ENCODE data around the gene CAPZB.

Gene CAPZB

DNA sequence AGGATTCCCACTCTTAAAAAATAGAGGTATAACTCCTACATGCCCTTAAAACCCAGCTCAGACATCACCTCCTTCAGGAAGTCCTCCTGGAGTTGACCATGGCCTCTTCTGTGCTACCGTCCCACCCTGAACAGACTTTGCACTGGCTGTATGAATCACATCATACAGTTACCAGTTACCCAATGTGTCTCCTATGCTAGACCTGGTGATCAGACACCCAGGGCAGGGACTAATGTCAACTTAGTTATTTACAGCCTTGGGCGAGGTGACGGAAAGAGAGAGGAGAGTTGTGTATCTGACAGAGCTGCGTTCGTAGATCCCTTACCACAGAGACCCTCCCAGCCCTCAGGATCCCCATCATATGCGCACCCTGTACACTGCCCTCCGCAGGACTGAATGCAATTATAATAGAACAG is 100.6 kb downstream of the CAPZB start:
- DNase-seq (ENCODE audit: low read depth), result no peak
- no peak overlapping the region for H3K4me3 ChIP-seq (ENCODE audit: low read depth, low read length)
- TF ChIP-seq, protein P1, sequence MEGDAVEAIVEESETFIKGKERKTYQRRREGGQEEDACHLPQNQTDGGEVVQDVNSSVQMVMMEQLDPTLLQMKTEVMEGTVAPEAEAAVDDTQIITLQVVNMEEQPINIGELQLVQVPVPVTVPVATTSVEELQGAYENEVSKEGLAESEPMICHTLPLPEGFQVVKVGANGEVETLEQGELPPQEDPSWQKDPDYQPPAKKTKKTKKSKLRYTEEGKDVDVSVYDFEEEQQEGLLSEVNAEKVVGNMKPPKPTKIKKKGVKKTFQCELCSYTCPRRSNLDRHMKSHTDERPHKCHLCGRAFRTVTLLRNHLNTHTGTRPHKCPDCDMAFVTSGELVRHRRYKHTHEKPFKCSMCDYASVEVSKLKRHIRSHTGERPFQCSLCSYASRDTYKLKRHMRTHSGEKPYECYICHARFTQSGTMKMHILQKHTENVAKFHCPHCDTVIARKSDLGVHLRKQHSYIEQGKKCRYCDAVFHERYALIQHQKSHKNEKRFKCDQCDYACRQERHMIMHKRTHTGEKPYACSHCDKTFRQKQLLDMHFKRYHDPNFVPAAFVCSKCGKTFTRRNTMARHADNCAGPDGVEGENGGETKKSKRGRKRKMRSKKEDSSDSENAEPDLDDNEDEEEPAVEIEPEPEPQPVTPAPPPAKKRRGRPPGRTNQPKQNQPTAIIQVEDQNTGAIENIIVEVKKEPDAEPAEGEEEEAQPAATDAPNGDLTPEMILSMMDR (IDR thresholded peaks at IDR 0.05; ENCODE audit: control insufficient read depth, extremely low read depth, insufficient read depth), result no peak

DNA sequence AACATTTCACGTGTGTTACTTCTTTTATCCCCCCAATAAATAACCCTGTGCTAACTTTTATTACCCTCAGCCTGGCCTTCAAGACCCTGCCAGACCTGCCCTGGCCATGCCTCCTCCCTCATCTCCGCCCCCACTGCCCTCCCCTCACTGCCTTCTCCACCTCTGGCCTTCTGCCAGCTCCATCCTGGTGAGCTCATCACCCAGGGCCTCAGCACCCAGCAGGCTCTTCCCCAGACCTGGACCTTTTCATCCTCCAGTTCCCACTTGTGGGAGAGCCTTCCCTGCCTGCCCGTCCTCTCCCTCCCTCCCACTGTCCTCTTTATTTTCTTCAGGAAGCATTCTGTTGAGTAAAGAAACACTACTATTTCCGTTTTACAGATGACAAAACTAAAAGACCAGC is 101.2 kb downstream of the CAPZB start:
- DNase-seq (ENCODE audit: low read depth), result no peak
- TF ChIP-seq, protein P1 (IDR thresholded peaks at IDR 0.05; ENCODE audit: control insufficient read depth, extremely low read depth, insufficient read depth), result no peak
- no peak overlapping the region for H3K4me3 ChIP-seq (ENCODE audit: low read depth, low read length)

DNA sequence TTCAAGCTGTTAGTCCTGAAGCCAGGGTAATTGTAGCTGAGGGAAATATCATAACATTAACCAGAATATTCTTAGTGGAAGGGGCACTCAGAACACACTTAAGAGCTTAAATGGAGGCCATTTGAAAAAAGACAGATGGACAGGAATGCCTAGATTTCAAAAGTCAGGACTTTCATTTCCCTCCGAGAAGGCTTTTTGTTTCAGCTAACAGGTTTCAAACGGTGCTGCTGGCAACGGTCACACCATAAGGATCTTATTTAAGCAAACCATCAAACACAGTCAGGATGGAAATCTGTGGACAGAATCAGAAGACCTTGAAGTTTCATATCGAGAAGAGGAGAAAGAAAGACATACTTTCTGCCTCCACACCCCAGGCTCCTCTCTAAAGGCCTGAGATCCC is 103.1 kb downstream of the CAPZB start:
- DNase-seq (ENCODE audit: low read depth), result no peak
- no peak overlapping the region for H3K4me3 ChIP-seq (ENCODE audit: low read depth, low read length)
- TF ChIP-seq, protein P1 (IDR thresholded peaks at IDR 0.05; ENCODE audit: control insufficient read depth, extremely low read depth, insufficient read depth), result no peak

DNA sequence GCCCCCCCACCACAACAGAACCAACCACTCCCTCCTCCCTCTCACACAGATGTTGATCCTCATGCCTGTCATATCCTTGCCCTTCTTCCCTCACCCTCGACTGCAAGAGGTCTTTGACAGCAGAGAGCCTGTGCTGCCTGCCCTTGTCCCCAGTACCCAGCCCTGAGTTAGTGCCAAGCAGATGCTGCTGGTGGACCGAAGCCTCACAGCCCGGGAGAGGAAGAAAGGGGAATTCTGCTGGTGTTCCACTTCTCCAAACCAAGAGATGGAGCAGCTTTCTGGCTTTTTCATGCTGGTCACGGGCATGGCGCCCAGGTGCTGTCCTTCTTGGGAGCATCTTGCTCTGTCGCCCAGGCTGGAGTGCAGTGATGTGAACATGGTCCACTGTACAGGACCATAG is 104.1 kb downstream of the CAPZB start:
- no peak for DNase-seq (ENCODE audit: low read depth)

DNA sequence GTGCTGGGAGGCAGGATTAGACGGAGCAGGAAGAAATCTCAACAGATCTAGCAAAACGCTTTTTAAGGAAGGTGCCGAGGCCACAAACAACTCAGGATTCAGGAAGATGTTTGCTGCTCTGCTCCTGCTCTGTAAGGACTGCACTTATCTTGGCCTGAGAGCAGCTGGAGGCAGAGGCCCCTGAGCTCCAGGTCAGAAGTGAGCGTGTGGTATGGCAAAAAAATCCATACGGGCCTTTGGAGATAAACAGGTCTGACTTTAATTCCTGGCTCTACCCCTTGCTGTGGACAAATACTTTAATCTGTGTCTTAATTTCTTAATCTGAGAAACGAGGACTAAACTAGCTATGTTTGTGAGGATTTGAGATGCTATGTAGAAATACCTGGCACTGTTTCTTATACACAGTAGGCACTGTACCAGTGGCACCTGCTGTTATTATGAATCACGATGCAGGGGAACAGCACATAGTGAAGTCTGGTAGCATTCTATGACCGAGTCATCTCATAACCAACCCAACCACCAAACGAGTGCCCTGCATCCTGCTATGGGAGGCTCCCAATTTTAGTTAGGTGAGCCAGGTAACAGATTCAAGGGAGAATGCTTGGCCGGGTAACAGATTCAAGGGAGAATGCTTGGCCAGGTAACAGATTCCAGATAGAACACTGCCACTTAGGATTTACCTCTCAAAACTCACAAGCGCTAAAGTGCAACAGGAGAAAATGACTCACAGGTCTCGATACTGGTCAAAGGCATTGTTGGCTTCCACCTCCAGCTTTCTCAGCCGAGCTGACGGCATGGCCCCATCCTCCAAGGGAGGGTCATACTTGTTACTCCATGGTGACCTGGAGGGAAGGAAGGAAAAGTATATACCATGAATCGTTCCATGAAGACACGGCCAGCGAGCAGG is 107.3 kb downstream of the CAPZB start:
- DNase-seq (ENCODE audit: low read depth), result no peak
- H3K4me3 ChIP-seq (ENCODE audit: low read depth, low read length), result no peak overlapping the region
- TF ChIP-seq, protein P1 (IDR thresholded peaks at IDR 0.05; ENCODE audit: control insufficient read depth, extremely low read depth, insufficient read depth), result no peak

More for the DNA sequence above, 104.1 kb downstream of the CAPZB start:
- H3K4me3 ChIP-seq (ENCODE audit: low read depth, low read length), result no peak overlapping the region
- TF ChIP-seq, protein P1 (IDR thresholded peaks at IDR 0.05; ENCODE audit: control insufficient read depth, extremely low read depth, insufficient read depth), result no peak

DNA sequence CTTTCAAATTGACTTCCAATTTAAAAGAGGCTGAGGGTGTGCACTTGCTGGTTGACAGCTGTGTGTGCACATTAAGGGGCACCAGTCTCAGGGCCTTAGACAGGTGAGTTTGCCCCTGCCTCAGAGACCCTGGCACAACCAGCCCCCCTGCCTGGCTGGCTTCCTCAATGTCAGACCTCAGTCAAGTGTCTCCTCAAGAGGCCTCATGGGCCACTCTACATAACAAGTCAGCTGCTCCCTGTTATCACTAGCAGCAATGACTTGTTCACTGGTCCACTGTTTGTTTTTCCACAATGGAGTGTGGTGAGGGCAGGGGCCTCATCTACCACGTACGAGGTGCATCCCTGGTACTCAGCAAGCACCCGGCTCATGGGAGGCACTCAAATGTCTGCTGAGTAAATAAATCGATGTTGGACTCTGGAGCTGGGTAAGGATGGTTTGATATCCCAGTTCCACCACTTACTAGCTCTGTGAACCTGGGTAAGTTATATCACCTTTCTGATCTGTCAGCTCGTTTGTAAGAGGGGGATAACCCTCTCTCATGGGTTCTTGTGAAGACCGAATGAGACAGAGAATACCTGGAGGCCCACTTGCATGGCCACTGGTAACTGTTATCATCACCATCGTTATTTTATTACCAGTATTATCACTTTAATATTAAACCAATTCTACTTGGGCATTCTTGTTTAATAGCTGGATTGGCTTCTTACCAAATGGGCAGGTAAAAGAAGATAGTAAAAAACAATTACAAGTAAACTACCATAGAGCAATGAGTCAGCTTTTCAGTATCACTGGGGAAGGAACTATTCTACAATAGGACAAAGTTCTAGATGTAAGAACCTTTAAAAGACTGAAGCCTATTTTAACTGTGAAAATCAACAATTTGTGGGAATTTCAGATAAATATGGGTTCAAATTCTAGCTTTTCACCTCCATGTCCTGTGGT is 108.6 kb downstream of the CAPZB start:
- DNase-seq (ENCODE audit: low read depth), result no peak
- TF ChIP-seq, protein P1 (IDR thresholded peaks at IDR 0.05; ENCODE audit: control insufficient read depth, extremely low read depth, insufficient read depth), result no peak

More for the DNA sequence above, 108.6 kb downstream of the CAPZB start:
- no peak overlapping the region for H3K4me3 ChIP-seq (ENCODE audit: low read depth, low read length)
